MM.1S (cell line): ENCODE data around the gene DYNC1I2.

ENCODE experiments used
- EZH2 ChIP-seq: fragments of 300-600 bp; sonication (generic); optimal IDR thresholded peaks from 2 replicates; pipeline ENCODE3; 2017; ENCODE audit warnings: low read depth, mild to moderate bottlenecking, antibody characterized with exemption, low read length, mixed read lengths
- EZH2phosphoT487 ChIP-seq: fragments of 300-600 bp; sonication (generic); IDR thresholded peaks from 2 replicates; pipeline ENCODE4 v1.6.1; 2018; ENCODE audit warnings: antibody characterized with exemption, low read length
- TF ChIP-seq, protein P1 (sequence below): fragments of 300-600 bp; sonication (generic); IDR thresholded peaks from 2 replicates; pipeline ENCODE4 v1.5.1; 2016; ENCODE audit warnings: antibody characterized with exemption, low read length, mixed read lengths

DNA sequence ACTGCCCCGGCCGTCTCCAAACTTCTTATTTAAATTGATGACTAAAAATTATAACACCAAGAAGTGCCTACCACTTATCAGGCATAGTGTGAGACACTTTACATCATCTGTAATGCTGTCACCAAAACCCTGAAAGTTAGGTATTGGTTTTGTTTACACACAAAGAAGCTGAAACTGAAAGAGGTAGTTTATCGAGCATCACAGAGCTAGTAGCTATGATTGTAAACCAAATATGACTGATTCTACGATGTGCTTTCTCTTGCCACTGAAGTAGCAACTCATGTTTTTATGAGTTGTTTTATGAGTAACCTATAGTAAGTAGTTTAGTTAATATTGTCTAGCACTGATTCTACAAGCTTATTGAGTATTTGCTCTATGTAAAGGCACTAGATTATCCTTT lies 31.5 kb downstream of the DYNC1I2 start:
- TF ChIP-seq, protein P1, sequence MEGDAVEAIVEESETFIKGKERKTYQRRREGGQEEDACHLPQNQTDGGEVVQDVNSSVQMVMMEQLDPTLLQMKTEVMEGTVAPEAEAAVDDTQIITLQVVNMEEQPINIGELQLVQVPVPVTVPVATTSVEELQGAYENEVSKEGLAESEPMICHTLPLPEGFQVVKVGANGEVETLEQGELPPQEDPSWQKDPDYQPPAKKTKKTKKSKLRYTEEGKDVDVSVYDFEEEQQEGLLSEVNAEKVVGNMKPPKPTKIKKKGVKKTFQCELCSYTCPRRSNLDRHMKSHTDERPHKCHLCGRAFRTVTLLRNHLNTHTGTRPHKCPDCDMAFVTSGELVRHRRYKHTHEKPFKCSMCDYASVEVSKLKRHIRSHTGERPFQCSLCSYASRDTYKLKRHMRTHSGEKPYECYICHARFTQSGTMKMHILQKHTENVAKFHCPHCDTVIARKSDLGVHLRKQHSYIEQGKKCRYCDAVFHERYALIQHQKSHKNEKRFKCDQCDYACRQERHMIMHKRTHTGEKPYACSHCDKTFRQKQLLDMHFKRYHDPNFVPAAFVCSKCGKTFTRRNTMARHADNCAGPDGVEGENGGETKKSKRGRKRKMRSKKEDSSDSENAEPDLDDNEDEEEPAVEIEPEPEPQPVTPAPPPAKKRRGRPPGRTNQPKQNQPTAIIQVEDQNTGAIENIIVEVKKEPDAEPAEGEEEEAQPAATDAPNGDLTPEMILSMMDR = no peak
- TF ChIP-seq EZH2 = no peak
- TF ChIP-seq EZH2phosphoT487 = no peak
